SK-N-SH (cell line): ENCODE data around the gene DRGX.

ENCODE experiments used
- CTCF ChIP-seq: fragments of 200-600 bp; sonication (generic); IDR thresholded peaks from 2 replicates; pipeline ENCODE4 v1.6.1; 2017; ENCODE audit warnings: antibody characterized with exemption, mild to moderate bottlenecking, moderate library complexity
- EP300 ChIP-seq, 2 experiments: IDR thresholded peaks; 2 replicates each; pipeline versions ENCODE4 v1.4.0 to v1.6.1; 2012; ENCODE audit warnings: borderline replicate concordance in 1 of 2, low read depth in 1 of 2, low read length in 1 of 2
- MEF2A ChIP-seq: IDR thresholded peaks from 2 replicates; pipeline ENCODE4 v1.4.0; 2012; ENCODE audit warnings: low read depth, borderline replicate concordance
- NRF1 ChIP-seq: IDR thresholded peaks from 2 replicates; pipeline ENCODE4 v1.6.1; 2012; ENCODE audit warnings: low read depth, mild to moderate bottlenecking, low read length
- POLR2AphosphoS5 ChIP-seq: IDR thresholded peaks from 2 replicates; pipeline ENCODE4 v1.6.1; 2012; ENCODE audit warnings: low read depth, low read length
- RAD21 ChIP-seq: IDR thresholded peaks from 2 replicates; pipeline ENCODE4 v1.6.1; 2012; ENCODE audit warnings: mild to moderate bottlenecking, low read length
- RFX5 ChIP-seq: IDR thresholded peaks from 2 replicates; pipeline ENCODE4 v1.6.1; 2012; ENCODE audit warnings: mild to moderate bottlenecking, improper control_type of control experiment, low read length
- SMC3 ChIP-seq: IDR thresholded peaks from 2 replicates; pipeline ENCODE4 v1.6.1; 2012; ENCODE audit warnings: low read depth, low read length, improper control_type of control experiment
- TAF1 ChIP-seq: IDR thresholded peaks from 2 replicates; pipeline ENCODE4 v1.6.1; 2012; ENCODE audit warnings: low read depth, mild to moderate bottlenecking, low read length, moderate library complexity, borderline replicate concordance
- TCF12 ChIP-seq: IDR thresholded peaks from 2 replicates; pipeline ENCODE4 v1.4.0; 2012
- YY1 ChIP-seq: IDR thresholded peaks from 2 replicates; pipeline ENCODE4 v1.4.0; 2012; ENCODE audit warnings: low read depth, mild to moderate bottlenecking
- TF ChIP-seq, protein P1 (sequence below): IDR thresholded peaks from 2 replicates; pipeline ENCODE4 v1.6.1; 2012; ENCODE audit warnings: mild to moderate bottlenecking, low read depth, low read length, moderate library complexity
- TF ChIP-seq, protein P2 (sequence below): fragments of 150-350 bp; IDR thresholded peaks from 2 replicates; pipeline ENCODE4 v1.6.1; 2016; ENCODE audit warnings: mild to moderate bottlenecking, low read depth, low read length

- TF ChIP-seq POLR2AphosphoS5 = no peak
- no peak for TF ChIP-seq CTCF
- TF ChIP-seq EP300 (IDR thresholded peaks at IDR 0.05; ENCODE audit: borderline replicate concordance in 1 of 2, low read depth in 1 of 2, low read length in 1 of 2) = no peak
- TF ChIP-seq TCF12 = no peak
- TF ChIP-seq, protein P1, sequence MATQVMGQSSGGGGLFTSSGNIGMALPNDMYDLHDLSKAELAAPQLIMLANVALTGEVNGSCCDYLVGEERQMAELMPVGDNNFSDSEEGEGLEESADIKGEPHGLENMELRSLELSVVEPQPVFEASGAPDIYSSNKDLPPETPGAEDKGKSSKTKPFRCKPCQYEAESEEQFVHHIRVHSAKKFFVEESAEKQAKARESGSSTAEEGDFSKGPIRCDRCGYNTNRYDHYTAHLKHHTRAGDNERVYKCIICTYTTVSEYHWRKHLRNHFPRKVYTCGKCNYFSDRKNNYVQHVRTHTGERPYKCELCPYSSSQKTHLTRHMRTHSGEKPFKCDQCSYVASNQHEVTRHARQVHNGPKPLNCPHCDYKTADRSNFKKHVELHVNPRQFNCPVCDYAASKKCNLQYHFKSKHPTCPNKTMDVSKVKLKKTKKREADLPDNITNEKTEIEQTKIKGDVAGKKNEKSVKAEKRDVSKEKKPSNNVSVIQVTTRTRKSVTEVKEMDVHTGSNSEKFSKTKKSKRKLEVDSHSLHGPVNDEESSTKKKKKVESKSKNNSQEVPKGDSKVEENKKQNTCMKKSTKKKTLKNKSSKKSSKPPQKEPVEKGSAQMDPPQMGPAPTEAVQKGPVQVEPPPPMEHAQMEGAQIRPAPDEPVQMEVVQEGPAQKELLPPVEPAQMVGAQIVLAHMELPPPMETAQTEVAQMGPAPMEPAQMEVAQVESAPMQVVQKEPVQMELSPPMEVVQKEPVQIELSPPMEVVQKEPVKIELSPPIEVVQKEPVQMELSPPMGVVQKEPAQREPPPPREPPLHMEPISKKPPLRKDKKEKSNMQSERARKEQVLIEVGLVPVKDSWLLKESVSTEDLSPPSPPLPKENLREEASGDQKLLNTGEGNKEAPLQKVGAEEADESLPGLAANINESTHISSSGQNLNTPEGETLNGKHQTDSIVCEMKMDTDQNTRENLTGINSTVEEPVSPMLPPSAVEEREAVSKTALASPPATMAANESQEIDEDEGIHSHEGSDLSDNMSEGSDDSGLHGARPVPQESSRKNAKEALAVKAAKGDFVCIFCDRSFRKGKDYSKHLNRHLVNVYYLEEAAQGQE = no peak
- no peak for TF ChIP-seq SMC3
- TF ChIP-seq, protein P2, sequence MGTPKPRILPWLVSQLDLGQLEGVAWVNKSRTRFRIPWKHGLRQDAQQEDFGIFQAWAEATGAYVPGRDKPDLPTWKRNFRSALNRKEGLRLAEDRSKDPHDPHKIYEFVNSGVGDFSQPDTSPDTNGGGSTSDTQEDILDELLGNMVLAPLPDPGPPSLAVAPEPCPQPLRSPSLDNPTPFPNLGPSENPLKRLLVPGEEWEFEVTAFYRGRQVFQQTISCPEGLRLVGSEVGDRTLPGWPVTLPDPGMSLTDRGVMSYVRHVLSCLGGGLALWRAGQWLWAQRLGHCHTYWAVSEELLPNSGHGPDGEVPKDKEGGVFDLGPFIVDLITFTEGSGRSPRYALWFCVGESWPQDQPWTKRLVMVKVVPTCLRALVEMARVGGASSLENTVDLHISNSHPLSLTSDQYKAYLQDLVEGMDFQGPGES = no peak
- TF ChIP-seq TAF1 = no peak
- no peak for TF ChIP-seq NRF1
- no peak for TF ChIP-seq RFX5
- TF ChIP-seq RAD21 = no peak
- no peak for TF ChIP-seq MEF2A
- no peak for TF ChIP-seq YY1
Observed at GRCh38 chr10:49332768-49333167, 63.1 kb downstream of the DRGX start.
